Body of pancreas (tissue), 4 donors: ENCODE results near the gene ZMYM2. TPM values are rescaled to one million over a fixed set of nuclear protein-coding genes. Genes with fewer than 3 reads are reported as not detected.
A peak's percentile ranks its signal among the peaks of the same experiment; 100 is the strongest.

Experiments
- ATAC-seq: fragments of 150-250 bp; one replicate; pipeline ENCODE4 v1.9.1; 2016
- DNase-seq, 4 donors: peaks; one replicate each; pipeline ENCODE4 v3.0.0-alpha.2; 2019
- H3K27ac ChIP-seq, 4 donors: fragments of 200-600 bp; sonication (generic); 1 replicate in 3 of 4; 2 replicates in 1 of 4; pipeline versions ENCODE4 v1.5.1 to v1.6.1; 2016 to 2019; ENCODE audit warnings: mild to moderate bottlenecking in 1 of 4, mixed read lengths in 1 of 4, moderate library complexity in 1 of 4
- H3K27me3 ChIP-seq, 2 donors: fragments of 200-600 bp; sonication (generic); one replicate each; pipeline ENCODE4 v1.6.0; 2016; ENCODE audit warnings: mild to moderate bottlenecking in 1 of 2
- H3K36me3 ChIP-seq, 2 donors: fragments of 200-600 bp; sonication (generic); replicated peaks in 1 of 2; 2 replicates each; pipeline ENCODE4 v1.5.1; 2016; ENCODE audit warnings: low read depth in 2 of 2; ENCODE audit not compliant: insufficient read depth in 1 of 2
- H3K4me1 ChIP-seq: fragments of 200-600 bp; sonication (generic); one replicate; pipeline ENCODE4 v1.6.0; 2016
- H3K4me3 ChIP-seq, 2 donors: fragments of 200-600 bp; sonication (generic); 1 replicate in 1 of 2; 2 replicates in 1 of 2; pipeline ENCODE4 v1.5.1; 2016 to 2019
- H3K9me3 ChIP-seq, 3 donors: fragments of 200-600 bp; sonication (generic); 1 replicate in 2 of 3; 2 replicates in 1 of 3; pipeline ENCODE4 v1.5.1; 2016
- CTCF ChIP-seq, 7 experiments: fragments of 450-650 bp in 4 of 7; fragments of 200-600 bp in 3 of 7; sonication (generic) in 3 of 7; IDR thresholded peaks; one replicate each; pipeline ENCODE4 v1.5.1; 2016 to 2019; ENCODE audit warnings: antibody characterized with exemption in 7 of 7
- POLR2A ChIP-seq, 3 donors: fragments of 450-650 bp; IDR thresholded peaks; one replicate each; pipeline ENCODE4 v1.6.1; 2016; ENCODE audit warnings: antibody characterized with exemption in 3 of 3, mild to moderate bottlenecking in 2 of 3
- WGBS, 2 donors: methylation state at CpG; one replicate each; pipeline ENCODE4 v1.1.5; 2017; 5-methylcytosine and 5-hydroxymethylcytosine counted together
- intact Hi-C: fragments of 100-400 bp; cut with DNase I; formaldehyde crosslinking; loops from one replicate; pipeline ENCODE4 v1.15.1; 2023
- total RNA-seq, 2 donors: library from RNA; depleted of rRNA; stranded (reverse); fragments of >200 nt; gene quantifications; one replicate each; pipeline ENCODE4 v1.1.0, GENCODE V29; 2016

Gene ZMYM2
- total RNA-seq, 2 donors from 2014 or later: 34.6 to 52.1 TPM

GRCh38 chr13:19950374-19950773 is 8.2 kb upstream of the ZMYM2 start:
- WGBS, 2 donors: 77 to 82% methylated on average over 7 of the region's 7 CpGs
- Histone ChIP-seq H3K4me3 (no peak overlapping the region), H3K9me3 (no peaks in the 10 kb centered on the region), H3K27ac (no peak overlapping the region), H3K27me3 (no peaks in the 10 kb centered on the region), H3K36me3 (no peaks in the 10 kb centered on the region), H3K4me1 (no peaks in the 10 kb centered on the region)
- ATAC-seq (no peak), DNase-seq (no peak)
- TF ChIP-seq CTCF (IDR thresholded peaks at IDR 0.05) (no peak), POLR2A (IDR thresholded peaks at IDR 0.05) (no peak)
- intact Hi-C loops: no loop called here

- ATAC-seq: no peak
Observed at GRCh38 chr13:19952850-19953249, 5.7 kb upstream of the ZMYM2 start.

GRCh38 chr13:19955873-19956559 is 2.5 kb upstream of the ZMYM2 start:
- TF ChIP-seq POLR2A (IDR thresholded peaks at IDR 0.05) (no peak), CTCF (IDR thresholded peaks at IDR 0.05) (no peak)
- H3K36me3 ChIP-seq: no peaks in the 10 kb centered on the region
- ATAC-seq (no peak), DNase-seq (no peak)
- WGBS, 2 donors: 91 to 92% methylated on average over 4 of the region's 4 CpGs
- intact Hi-C loops: no loop called here
- no peaks in the 10 kb centered on the region for H3K9me3 ChIP-seq
- H3K4me1 ChIP-seq: peaks cover 28% of the 10 kb centered on the region
- H3K27ac ChIP-seq: no peak overlapping the region
- no peak overlapping the region for H3K4me3 ChIP-seq
- no peaks in the 10 kb centered on the region for H3K27me3 ChIP-seq

More at GRCh38 chr13:19952850-19953249, 5.7 kb upstream of the ZMYM2 start:
- Histone ChIP-seq H3K4me1 (peaks cover 9% of the 10 kb centered on the region), H3K36me3 (no peaks in the 10 kb centered on the region), H3K27ac (no peak overlapping the region), H3K9me3 (no peaks in the 10 kb centered on the region), H3K27me3 (no peaks in the 10 kb centered on the region), H3K4me3 (no peak overlapping the region)
- no peak for DNase-seq
- no peak for TF ChIP-seq POLR2A (IDR thresholded peaks at IDR 0.05)
- no peak for TF ChIP-seq CTCF (IDR thresholded peaks at IDR 0.05)
- intact Hi-C loops: no loop called here

- Histone ChIP-seq H3K27ac (peak overlapping the region; percentile 84 to 100 (median 96)), H3K36me3 (no peaks in the 10 kb centered on the region), H3K9me3 (no peaks in the 10 kb centered on the region), H3K27me3 (no peaks in the 10 kb centered on the region), H3K4me1 (peaks cover 39% of the 10 kb centered on the region), H3K4me3 (peak overlapping the region; percentile 55 to 60)
- intact Hi-C loops: no loop called here
- DNase-seq: peak; percentile 70 to 79 (median 76)
- WGBS, 2 donors: 1 to 2% methylated on average over 13 to 64 of the region's 65 CpGs
- TF ChIP-seq CTCF (IDR thresholded peaks at IDR 0.05) (peak; percentile 53 to 85 (median 67)), POLR2A (IDR thresholded peaks at IDR 0.05) (peak in 2 of 3 donors; percentile 42 to 46)
- peak; percentile 0 for ATAC-seq
Observed at GRCh38 chr13:19957320-19958154, 990 bp upstream of the ZMYM2 start.
